ENCODE results near the gene MRPL2.

MRPL2 gene

GRCh38 chr6:43021270-43022047 lies 37.8 kb downstream of the MRPL2 start, which contains the start of gene RRP36:
Gene RRP36 (plus strand): TSS chr6:43021623. CDS start chr6:43021655, 32 bp downstream.
- H3K4me1 ChIP-seq (ENCODE audit: control extremely low read depth in 1 of 4, control insufficient read depth in 4 of 4, insufficient read depth in 4 of 4, low read length in 3 of 4): peaks cover 0 to 19% (median 18%) of the 10 kb centered on the region in 4 experiments
- whole genome bisulfite sequencing (ENCODE audit: insufficient coverage): under 1% methylated on average over 55 of the region's 56 CpGs
- H3K36me3 ChIP-seq (ENCODE audit: control insufficient read depth in 4 of 4, insufficient read depth in 4 of 4, low read length in 3 of 4): peaks cover 4 to 59% (median 43%) of the 10 kb centered on the region in 4 experiments
- peak within 1 kb of the TSS; percentile 28 to 81 for H3K27ac ChIP-seq (ENCODE audit: insufficient read depth in 1 of 2, low read depth in 1 of 2, low read length in 2 of 2, poor library complexity in 1 of 2, severe bottlenecking in 2 of 2)
- ChIA-PET POLR2A (no interaction called here), CTCF (interaction anchor here (0.7 to 2.0 kb wide), 5 partner anchors 8 to 123 kb away, joined by 3 to 5 read pairs (median 3); partner anchors contain the start of gene PEX6)
- peak within 1 kb of the TSS; percentile 89 to 100 (median 95) for H3K4me3 ChIP-seq (ENCODE audit: control insufficient read depth in 1 of 7, extremely low read depth in 1 of 7, insufficient read depth in 4 of 7, low read depth in 2 of 7, low read length in 6 of 7)
- DNase-seq: peak; percentile 31 to 49 (median 40)
- no peaks in the 10 kb centered on the region for H3K9me3 ChIP-seq (ENCODE audit: control extremely low read depth in 1 of 5, control insufficient read depth in 4 of 5, insufficient read depth in 2 of 5, low read depth in 1 of 5, low read length in 4 of 5)
- no peaks in the 10 kb centered on the region for H3K27me3 ChIP-seq (replicated peaks in 2 of 5; ENCODE audit: control insufficient read depth in 4 of 5, insufficient read depth in 5 of 5, low read length in 4 of 5)

DNA sequence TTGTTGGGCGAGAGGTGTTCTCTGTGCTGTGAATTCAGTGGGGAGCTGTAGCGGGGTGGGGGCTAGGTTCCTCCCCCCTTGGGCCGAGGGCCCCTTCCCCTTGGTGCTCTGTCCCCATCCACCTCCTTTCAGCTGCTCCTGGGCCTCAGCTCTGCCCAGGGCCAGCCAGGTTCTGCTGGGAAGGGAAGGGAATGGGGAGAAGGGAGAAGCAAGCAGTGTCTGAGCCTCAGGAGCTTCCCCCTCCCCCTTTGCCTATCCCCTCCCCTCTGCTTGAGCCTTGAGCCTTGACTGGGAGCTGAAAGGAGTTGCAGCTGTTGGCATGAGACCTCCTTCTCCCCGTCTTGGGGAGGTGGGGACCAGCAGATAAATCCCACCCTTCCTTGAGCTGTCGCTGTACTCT lies 38.4 kb downstream of the MRPL2 start:
- peak overlapping the region in 1 of 2 experiments; percentile 81 for H3K27ac ChIP-seq (ENCODE audit: insufficient read depth in 1 of 2, low read depth in 1 of 2, low read length in 2 of 2, poor library complexity in 1 of 2, severe bottlenecking in 2 of 2)
- no peak for DNase-seq
- peaks cover 4 to 53% (median 37%) of the 10 kb centered on the region in 4 experiments for H3K36me3 ChIP-seq (ENCODE audit: control insufficient read depth in 4 of 4, insufficient read depth in 4 of 4, low read length in 3 of 4)
- H3K4me1 ChIP-seq (ENCODE audit: control extremely low read depth in 1 of 4, control insufficient read depth in 4 of 4, insufficient read depth in 4 of 4, low read length in 3 of 4): peaks cover 0 to 25% (median 23%) of the 10 kb centered on the region in 4 experiments
- H3K9me3 ChIP-seq (ENCODE audit: control extremely low read depth in 1 of 5, control insufficient read depth in 4 of 5, insufficient read depth in 2 of 5, low read depth in 1 of 5, low read length in 4 of 5): no peaks in the 10 kb centered on the region
- 100% methylated on average over 1 of the region's 5 CpGs for WGBS (ENCODE audit: insufficient coverage)
- H3K4me3 ChIP-seq (ENCODE audit: control insufficient read depth in 1 of 7, extremely low read depth in 1 of 7, insufficient read depth in 4 of 7, low read depth in 2 of 7, low read length in 6 of 7): peak overlapping the region; percentile 89 to 100 (median 95)
- no peaks in the 10 kb centered on the region for H3K27me3 ChIP-seq (replicated peaks in 2 of 5; ENCODE audit: control insufficient read depth in 4 of 5, insufficient read depth in 5 of 5, low read length in 4 of 5)
- ChIA-PET POLR2A (interaction anchor here (0.5 kb wide), 1 partner anchor 106 kb away, joined by 3 read pairs; no protein-coding TSS in a partner anchor), CTCF (interaction anchor here (0.7 to 2.0 kb wide), 4 partner anchors 9 to 123 kb away, joined by 3 to 5 read pairs (median 3); partner anchors contain the start of gene PEX6)

- peaks cover 0 to 32% (median 27%) of the 10 kb centered on the region in 4 experiments for H3K4me1 ChIP-seq (ENCODE audit: control extremely low read depth in 1 of 4, control insufficient read depth in 4 of 4, insufficient read depth in 4 of 4, low read length in 3 of 4)
- H3K9me3 ChIP-seq (ENCODE audit: control extremely low read depth in 1 of 5, control insufficient read depth in 4 of 5, insufficient read depth in 2 of 5, low read depth in 1 of 5, low read length in 4 of 5): no peaks in the 10 kb centered on the region
- peak overlapping the region in 1 of 2 experiments; percentile 81 for H3K27ac ChIP-seq (ENCODE audit: insufficient read depth in 1 of 2, low read depth in 1 of 2, low read length in 2 of 2, poor library complexity in 1 of 2, severe bottlenecking in 2 of 2)
- ChIA-PET CTCF (interaction anchor here (0.7 to 2.0 kb wide), 4 partner anchors 9 to 124 kb away, joined by 3 to 5 read pairs (median 3); partner anchors contain the start of gene PEX6), POLR2A (interaction anchor here (0.5 kb wide), 1 partner anchor 105 kb away, joined by 3 read pairs; no protein-coding TSS in a partner anchor)
- H3K27me3 ChIP-seq (replicated peaks in 2 of 5; ENCODE audit: control insufficient read depth in 4 of 5, insufficient read depth in 5 of 5, low read length in 4 of 5): no peaks in the 10 kb centered on the region
- H3K36me3 ChIP-seq (ENCODE audit: control insufficient read depth in 4 of 4, insufficient read depth in 4 of 4, low read length in 3 of 4): peaks cover 4 to 49% (median 34%) of the 10 kb centered on the region in 4 experiments
- 100% methylated on average over 2 of the region's 3 CpGs for WGBS (ENCODE audit: insufficient coverage)
- H3K4me3 ChIP-seq (ENCODE audit: control insufficient read depth in 1 of 7, extremely low read depth in 1 of 7, insufficient read depth in 4 of 7, low read depth in 2 of 7, low read length in 6 of 7): no peak overlapping the region
- DNase-seq: no peak
These were observed 39.1 kb downstream of the MRPL2 start for GRCh38 chr6:43020052-43020705.

- ChIA-PET CTCF (interaction anchor here (1.0 kb wide), 2 partner anchors 14 to 16 kb away, joined by 3 read pairs; no protein-coding TSS in a partner anchor), POLR2A (no interaction called here)
- no CpG with 5 or more reads among the region's 2 CpGs for WGBS (ENCODE audit: insufficient coverage)
- Histone ChIP-seq H3K27ac (ENCODE audit: insufficient read depth in 1 of 2, low read depth in 1 of 2, low read length in 2 of 2, poor library complexity in 1 of 2, severe bottlenecking in 2 of 2) (peak overlapping the region in 1 of 2 experiments; percentile 20), H3K36me3 (ENCODE audit: control insufficient read depth in 4 of 4, insufficient read depth in 4 of 4, low read length in 3 of 4) (peaks cover 0 to 39% (median 29%) of the 10 kb centered on the region in 4 experiments), H3K9me3 (ENCODE audit: control extremely low read depth in 1 of 5, control insufficient read depth in 4 of 5, insufficient read depth in 2 of 5, low read depth in 1 of 5, low read length in 4 of 5) (no peaks in the 10 kb centered on the region), H3K27me3 (replicated peaks in 2 of 5; ENCODE audit: control insufficient read depth in 4 of 5, insufficient read depth in 5 of 5, low read length in 4 of 5) (no peaks in the 10 kb centered on the region), H3K4me1 (ENCODE audit: control extremely low read depth in 1 of 4, control insufficient read depth in 4 of 4, insufficient read depth in 4 of 4, low read length in 3 of 4) (peaks cover 5 to 40% (median 34%) of the 10 kb centered on the region in 4 experiments), H3K4me3 (ENCODE audit: control insufficient read depth in 1 of 7, extremely low read depth in 1 of 7, insufficient read depth in 4 of 7, low read depth in 2 of 7, low read length in 6 of 7) (no peak overlapping the region)
- no peak for DNase-seq
These were observed 40.1 kb downstream of the MRPL2 start for GRCh38 chr6:43019152-43019551.

DNA sequence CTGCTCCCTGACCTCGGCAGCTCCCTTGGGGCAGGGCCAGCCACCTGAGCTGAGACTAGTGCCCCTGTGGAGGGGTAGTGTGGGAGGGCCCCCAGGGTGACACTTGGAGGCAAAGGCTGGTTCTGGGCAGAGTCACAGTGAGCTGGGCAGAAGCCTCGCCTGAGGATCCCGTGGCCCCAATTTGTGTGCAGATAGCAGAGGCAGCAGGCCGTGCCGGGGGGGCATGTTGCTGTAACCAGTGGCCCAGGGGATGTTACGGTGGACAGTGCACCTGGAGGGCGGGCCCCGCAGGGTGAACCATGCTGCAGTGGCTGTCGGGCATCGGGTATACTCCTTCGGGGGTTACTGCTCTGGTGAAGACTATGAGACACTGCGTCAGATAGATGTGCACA lies 42.3 kb downstream of the MRPL2 start:
- ChIA-PET POLR2A (no interaction called here), CTCF (interaction anchor here (0.7 to 3.5 kb wide), 4 partner anchors 8 to 46 kb away, joined by 3 to 8 read pairs (median 4); no protein-coding TSS in a partner anchor)
- H3K4me1 ChIP-seq (ENCODE audit: control extremely low read depth in 1 of 4, control insufficient read depth in 4 of 4, insufficient read depth in 4 of 4, low read length in 3 of 4): peaks cover 11 to 48% (median 38%) of the 10 kb centered on the region in 4 experiments
- WGBS (ENCODE audit: insufficient coverage): 94% methylated on average over 12 of the region's 12 CpGs
- peak overlapping the region in 1 of 2 experiments; percentile 63 for H3K27ac ChIP-seq (ENCODE audit: insufficient read depth in 1 of 2, low read depth in 1 of 2, low read length in 2 of 2, poor library complexity in 1 of 2, severe bottlenecking in 2 of 2)
- DNase-seq: no peak
- no peaks in the 10 kb centered on the region for H3K27me3 ChIP-seq (replicated peaks in 2 of 5; ENCODE audit: control insufficient read depth in 4 of 5, insufficient read depth in 5 of 5, low read length in 4 of 5)
- H3K9me3 ChIP-seq (ENCODE audit: control extremely low read depth in 1 of 5, control insufficient read depth in 4 of 5, insufficient read depth in 2 of 5, low read depth in 1 of 5, low read length in 4 of 5): no peaks in the 10 kb centered on the region
- peaks cover 0 to 40% (median 30%) of the 10 kb centered on the region in 4 experiments for H3K36me3 ChIP-seq (ENCODE audit: control insufficient read depth in 4 of 4, insufficient read depth in 4 of 4, low read length in 3 of 4)
- H3K4me3 ChIP-seq (ENCODE audit: control insufficient read depth in 1 of 7, extremely low read depth in 1 of 7, insufficient read depth in 4 of 7, low read depth in 2 of 7, low read length in 6 of 7): peak overlapping the region in 1 of 7 experiments; percentile 7

GRCh38 chr6:43016176-43016942 lies 42.9 kb downstream of the MRPL2 start:
- WGBS (ENCODE audit: insufficient coverage): 88% methylated on average over 4 of the region's 7 CpGs
- no peak overlapping the region for H3K4me3 ChIP-seq (ENCODE audit: control insufficient read depth in 1 of 7, extremely low read depth in 1 of 7, insufficient read depth in 4 of 7, low read depth in 2 of 7, low read length in 6 of 7)
- no peak for DNase-seq
- H3K36me3 ChIP-seq (ENCODE audit: control insufficient read depth in 4 of 4, insufficient read depth in 4 of 4, low read length in 3 of 4): peaks cover 0 to 46% (median 33%) of the 10 kb centered on the region in 4 experiments
- no peaks in the 10 kb centered on the region for H3K27me3 ChIP-seq (replicated peaks in 2 of 5; ENCODE audit: control insufficient read depth in 4 of 5, insufficient read depth in 5 of 5, low read length in 4 of 5)
- peak overlapping the region in 1 of 2 experiments; percentile 63 for H3K27ac ChIP-seq (ENCODE audit: insufficient read depth in 1 of 2, low read depth in 1 of 2, low read length in 2 of 2, poor library complexity in 1 of 2, severe bottlenecking in 2 of 2)
- H3K4me1 ChIP-seq (ENCODE audit: control extremely low read depth in 1 of 4, control insufficient read depth in 4 of 4, insufficient read depth in 4 of 4, low read length in 3 of 4): peaks cover 11 to 50% (median 38%) of the 10 kb centered on the region in 4 experiments
- POLR2A ChIA-PET: no interaction called here
- no peaks in the 10 kb centered on the region for H3K9me3 ChIP-seq (ENCODE audit: control extremely low read depth in 1 of 5, control insufficient read depth in 4 of 5, insufficient read depth in 2 of 5, low read depth in 1 of 5, low read length in 4 of 5)
- CTCF ChIA-PET: interaction anchor here (0.7 to 3.5 kb wide), 7 partner anchors 9 to 135 kb away, joined by 3 to 8 read pairs (median 4); no protein-coding TSS in a partner anchor

Measured in common myeloid progenitor, CD34-positive (primary cell).